HEK293 (cell line): ENCODE measurements around the gene PGC.

Experiments used
- CTCF ChIA-PET: fragments of 350-600 bp; formaldehyde crosslinking; extraction: SDS; loops from one replicate; lab custom pipeline; 2021; ENCODE audit warnings: antibody characterized with exemption; lab: Yijun Ruan, JAX
- POLR2A ChIA-PET: fragments of 300-600 bp; formaldehyde crosslinking; extraction: SDS; loops from one replicate; lab custom pipeline; 2020; ENCODE audit warnings: antibody characterized with exemption, inconsistent platforms; lab: Yijun Ruan, JAX
- H3K27ac ChIP-seq: fragments of 200-500 bp; sonication (Bioruptor generic); 2 replicates; pipeline ENCODE4 v1.5.1; 2014; ENCODE audit warnings: low read depth, low read length, control low read depth, inconsistent platforms; ENCODE audit errors: extremely low read depth
- H3K36me3 ChIP-seq, 2 experiments: fragments of 200-500 bp in 1 of 2; sonication (Bioruptor generic) in 1 of 2; 1 replicate in 1 of 2; 2 replicates in 1 of 2; pipeline ENCODE4 v1.5.1; 2014 to 2017; ENCODE audit warnings: inconsistent platforms in 2 of 2, low read length in 2 of 2; ENCODE audit not compliant: control insufficient read depth in 2 of 2, insufficient read depth in 1 of 2
- H3K4me1 ChIP-seq: fragments of 200-500 bp; sonication (Bioruptor generic); 2 replicates; pipeline ENCODE4 v1.5.1; 2014; ENCODE audit warnings: mild to moderate bottlenecking, low read length, inconsistent platforms; ENCODE audit not compliant: control insufficient read depth, insufficient read depth
- H3K4me3 ChIP-seq: 2 replicates; pipeline ENCODE4 v1.5.1; 2011; ENCODE audit warnings: low read depth, mild to moderate bottlenecking, control low read depth, low read length, moderate library complexity
- H3K9me3 ChIP-seq: fragments of 200-500 bp; sonication (Bioruptor generic); 2 replicates; pipeline ENCODE4 v1.5.1; 2014; ENCODE audit warnings: low read depth, low read length, inconsistent platforms; ENCODE audit not compliant: control insufficient read depth, insufficient read depth
- GLI2 ChIP-seq: fragments of 450-650 bp; formaldehyde crosslinking; IDR thresholded peaks from 2 replicates; pipeline ENCODE4; 2017; ENCODE audit warnings: missing biosample characterization, missing genetic modification characterization, low read depth, borderline replicate concordance
- HOXA7 ChIP-seq: sonication (generic); formaldehyde crosslinking; IDR thresholded peaks from 2 replicates; pipeline ENCODE4 v1.8.1; 2022; ENCODE audit warnings: missing genetic modification reagents, borderline replicate concordance
- KLF7 ChIP-seq: fragments of 450-650 bp; formaldehyde crosslinking; IDR thresholded peaks from 2 replicates; pipeline ENCODE4 v1.5.1; 2016; ENCODE audit warnings: missing biosample characterization, missing genetic modification characterization, borderline replicate concordance
- PRDM10 ChIP-seq: fragments of 450-650 bp; formaldehyde crosslinking; IDR thresholded peaks from 2 replicates; pipeline ENCODE4 v1.5.1; 2016; ENCODE audit warnings: missing biosample characterization, missing genetic modification characterization
- SP7 ChIP-seq: fragments of 450-650 bp; formaldehyde crosslinking; IDR thresholded peaks from 2 replicates; pipeline ENCODE4 v1.5.1; 2016; ENCODE audit warnings: missing biosample characterization, missing genetic modification characterization
- TCF7L2 ChIP-seq: IDR thresholded peaks from 2 replicates; pipeline ENCODE4 v1.6.1; 2011; ENCODE audit warnings: low read depth, mild to moderate bottlenecking, inconsistent platforms, low read length, moderate library complexity, borderline replicate concordance
- TRIM28 ChIP-seq: IDR thresholded peaks from 2 replicates; pipeline ENCODE4 v1.6.1; 2011; ENCODE audit warnings: low read length, control low read depth, borderline replicate concordance
- ZBTB11 ChIP-seq: fragments of 450-650 bp; formaldehyde crosslinking; conservative IDR thresholded peaks from 2 replicates; pipeline ENCODE4 v1.5.1; 2016; ENCODE audit warnings: low read depth, missing biosample characterization, missing genetic modification characterization
- ZBTB17 ChIP-seq: fragments of 450-650 bp; formaldehyde crosslinking; IDR thresholded peaks from 2 replicates; pipeline ENCODE4 v1.5.1; 2016; ENCODE audit warnings: missing biosample characterization, missing genetic modification characterization
- ZBTB44 ChIP-seq: fragments of 450-650 bp; IDR thresholded peaks from 2 replicates; pipeline ENCODE4 v1.5.1; 2018; ENCODE audit warnings: missing biosample characterization, mild to moderate bottlenecking, missing genetic modification characterization
- ZNF140 ChIP-seq: fragments of 450-650 bp; formaldehyde crosslinking; IDR thresholded peaks from 2 replicates; pipeline ENCODE4 v1.5.1; 2016; ENCODE audit warnings: missing biosample characterization, missing genetic modification characterization
- ZNF18 ChIP-seq: fragments of 450-650 bp; formaldehyde crosslinking; IDR thresholded peaks from 2 replicates; pipeline ENCODE4 v1.5.1; 2016; ENCODE audit warnings: missing biosample characterization, missing genetic modification characterization
- ZNF658 ChIP-seq: fragments of 450-650 bp; formaldehyde crosslinking; IDR thresholded peaks from 2 replicates; pipeline ENCODE4; 2016; ENCODE audit warnings: missing biosample characterization, missing genetic modification characterization
- ZNF692 ChIP-seq: fragments of 450-650 bp; formaldehyde crosslinking; IDR thresholded peaks from 2 replicates; pipeline ENCODE4 v1.5.1; 2016; ENCODE audit warnings: missing biosample characterization, missing genetic modification characterization
- ZNF830 ChIP-seq: fragments of 450-650 bp; IDR thresholded peaks from 2 replicates; pipeline ENCODE4 v1.5.0; 2018; ENCODE audit warnings: missing biosample characterization, missing genetic modification characterization, low read depth, mild to moderate bottlenecking, moderate library complexity

The PGC gene

GRCh38 chr6:41688256-41688965, 58.8 kb downstream of the PGC start:
- CTCF ChIA-PET = interaction anchor here (0.5 to 8.7 kb wide), 10 partner anchors 9 to 382 kb away, joined by 3 to 266 read pairs (median 3); no protein-coding TSS in a partner anchor

GRCh38 chr6:41687501-41688175, 59.6 kb downstream of the PGC start:
- no peaks in the 10 kb centered on the region for H3K36me3 ChIP-seq
- POLR2A ChIA-PET = interaction anchor here (1.6 kb wide), 1 partner anchor 8 kb away, joined by 4 read pairs; no protein-coding TSS in a partner anchor
- H3K4me3 ChIP-seq = no peak overlapping the region
- no peaks in the 10 kb centered on the region for H3K4me1 ChIP-seq
- H3K27ac ChIP-seq = no peak overlapping the region
- no peaks in the 10 kb centered on the region for H3K9me3 ChIP-seq
- CTCF ChIA-PET = interaction anchor here (0.7 to 8.7 kb wide), 4 partner anchors 18 to 381 kb away, joined by 3 to 266 read pairs (median 127); no protein-coding TSS in a partner anchor
- no peak for TF ChIP-seq ZNF830 (tag by site-specific recombination)
- no peak for TF ChIP-seq GLI2 (tag by site-specific recombination)
- no peak for TF ChIP-seq ZBTB11 (tag by site-specific recombination)
- no peak for TF ChIP-seq ZNF140 (tag by site-specific recombination)
- TF ChIP-seq ZBTB44 = no peak
- no peak for TF ChIP-seq KLF7 (tag by site-specific recombination)
- TF ChIP-seq SP7 (tag by site-specific recombination) = no peak

More at GRCh38 chr6:41688256-41688965, 58.8 kb downstream of the PGC start:
- Histone ChIP-seq H3K36me3 (no peaks in the 10 kb centered on the region), H3K27ac (no peak overlapping the region), H3K4me3 (no peak overlapping the region), H3K9me3 (no peaks in the 10 kb centered on the region), H3K4me1 (no peaks in the 10 kb centered on the region)
- POLR2A ChIA-PET = interaction anchor here (1.2 kb wide), 1 partner anchor 46 kb away, joined by 3 read pairs; no protein-coding TSS in a partner anchor
- TF ChIP-seq ZNF692 (tag by site-specific recombination) (no peak), PRDM10 (tag by site-specific recombination) (no peak), TCF7L2 (no peak), ZNF18 (tag by site-specific recombination) (no peak), HOXA7 (CRISPR knock-in tag) (no peak), TRIM28 (no peak), ZNF658 (tag by site-specific recombination) (no peak), ZBTB17 (tag by site-specific recombination) (peak; percentile 22; the same call in 1 of the 2 replicates)
